ENCODE results near the gene ZBTB16.

Gene ZBTB16

GRCh38 chr11:114244726-114245394 lies 185.3 kb downstream of the ZBTB16 start:
- no peak for TF ChIP-seq ZNF404 (tag by site-specific recombination; IDR thresholded peaks at IDR 0.05)
- Histone ChIP-seq H3K4me3 (ENCODE audit: low read depth, low read length) (no peak overlapping the region), H3K4me1 (ENCODE audit: control insufficient read depth, insufficient read depth, low read length) (no peaks in the 10 kb centered on the region), H3K27ac (ENCODE audit: extremely low read depth, low read depth, low read length) (no peak overlapping the region), H3K9me3 (ENCODE audit: control insufficient read depth, insufficient read depth, low read depth, low read length) (no peaks in the 10 kb centered on the region), H3K36me3 (ENCODE audit: control insufficient read depth in 2 of 2, insufficient read depth in 1 of 2, low read length in 2 of 2) (no peaks in the 10 kb centered on the region)
- ChIA-PET CTCF (interaction anchor here (1.6 kb wide), 1 partner anchor 15 kb away, joined by 8 read pairs; no protein-coding TSS in a partner anchor), POLR2A (no interaction called here)

DNA sequence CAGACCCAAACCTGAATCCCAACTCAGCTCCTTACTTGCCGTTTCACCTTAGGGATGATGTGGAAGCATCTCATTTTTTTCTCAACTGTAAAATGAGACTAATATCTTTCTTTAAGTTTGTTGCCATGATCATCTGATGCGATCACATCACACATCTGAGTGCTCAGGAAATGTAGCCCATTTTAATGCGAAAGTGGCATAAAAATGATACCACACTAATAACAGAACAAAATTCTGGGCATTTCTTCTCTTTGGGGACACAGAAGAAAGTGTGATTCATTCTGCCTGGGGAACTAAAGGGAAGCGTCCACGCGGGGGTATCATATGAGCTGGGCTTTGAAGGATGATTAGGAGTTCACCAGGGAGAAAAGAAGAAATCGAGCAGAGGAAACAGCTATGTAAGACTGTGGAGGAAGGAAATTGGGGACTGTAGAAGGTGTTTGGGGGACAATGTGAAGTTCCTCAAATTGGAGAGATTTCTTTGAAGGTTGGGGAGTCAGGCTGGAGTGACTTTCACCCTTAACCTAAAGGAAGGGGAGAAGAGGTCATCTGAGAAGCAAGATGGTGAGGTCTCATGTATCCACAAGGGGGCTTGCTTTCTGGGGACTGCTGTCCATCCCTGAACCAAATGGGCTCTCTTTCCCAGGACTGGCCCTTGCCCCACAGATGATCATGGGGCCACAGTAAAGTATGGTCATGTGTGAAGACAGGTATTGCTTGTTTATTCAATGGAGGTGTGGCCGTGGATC lies 187.0 kb downstream of the ZBTB16 start:
- ChIA-PET POLR2A (interaction anchor here (0.6 kb wide), 1 partner anchor 176 kb away, joined by 3 read pairs; no protein-coding TSS in a partner anchor), CTCF (interaction anchor here (1.1 to 1.6 kb wide), 3 partner anchors 14 to 253 kb away, joined by 3 to 8 read pairs (median 7); no protein-coding TSS in a partner anchor)
- Histone ChIP-seq H3K4me3 (ENCODE audit: low read depth, low read length) (no peak overlapping the region), H3K9me3 (ENCODE audit: control insufficient read depth, insufficient read depth, low read depth, low read length) (no peaks in the 10 kb centered on the region), H3K4me1 (ENCODE audit: control insufficient read depth, insufficient read depth, low read length) (no peaks in the 10 kb centered on the region), H3K27ac (ENCODE audit: extremely low read depth, low read depth, low read length) (no peak overlapping the region), H3K36me3 (ENCODE audit: control insufficient read depth in 2 of 2, insufficient read depth in 1 of 2, low read length in 2 of 2) (peaks cover 0 to 4% of the 10 kb centered on the region in 2 experiments; a peak in 1 of 3 replicates)
- TF ChIP-seq ZFP3 (tag by site-specific recombination; IDR thresholded peaks at IDR 0.05; ENCODE audit: low read depth) (peak; percentile 80), ZEB2 (tag by site-specific recombination; IDR thresholded peaks at IDR 0.05) (no peak), ZNF701 (tag by site-specific recombination; IDR thresholded peaks at IDR 0.05) (no peak), ZNF654 (tag by site-specific recombination; IDR thresholded peaks at IDR 0.05; ENCODE audit: low read depth) (no peak)
- TF ChIP-seq, protein P1, sequence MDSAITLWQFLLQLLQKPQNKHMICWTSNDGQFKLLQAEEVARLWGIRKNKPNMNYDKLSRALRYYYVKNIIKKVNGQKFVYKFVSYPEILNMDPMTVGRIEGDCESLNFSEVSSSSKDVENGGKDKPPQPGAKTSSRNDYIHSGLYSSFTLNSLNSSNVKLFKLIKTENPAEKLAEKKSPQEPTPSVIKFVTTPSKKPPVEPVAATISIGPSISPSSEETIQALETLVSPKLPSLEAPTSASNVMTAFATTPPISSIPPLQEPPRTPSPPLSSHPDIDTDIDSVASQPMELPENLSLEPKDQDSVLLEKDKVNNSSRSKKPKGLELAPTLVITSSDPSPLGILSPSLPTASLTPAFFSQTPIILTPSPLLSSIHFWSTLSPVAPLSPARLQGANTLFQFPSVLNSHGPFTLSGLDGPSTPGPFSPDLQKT (IDR thresholded peaks at IDR 0.05; ENCODE audit: borderline replicate concordance, low read depth, low read length): no peak
- TF ChIP-seq, protein P2, sequence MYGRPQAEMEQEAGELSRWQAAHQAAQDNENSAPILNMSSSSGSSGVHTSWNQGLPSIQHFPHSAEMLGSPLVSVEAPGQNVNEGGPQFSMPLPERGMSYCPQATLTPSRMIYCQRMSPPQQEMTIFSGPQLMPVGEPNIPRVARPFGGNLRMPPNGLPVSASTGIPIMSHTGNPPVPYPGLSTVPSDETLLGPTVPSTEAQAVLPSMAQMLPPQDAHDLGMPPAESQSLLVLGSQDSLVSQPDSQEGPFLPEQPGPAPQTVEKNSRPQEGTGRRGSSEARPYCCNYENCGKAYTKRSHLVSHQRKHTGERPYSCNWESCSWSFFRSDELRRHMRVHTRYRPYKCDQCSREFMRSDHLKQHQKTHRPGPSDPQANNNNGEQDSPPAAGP (tag by site-specific recombination; IDR thresholded peaks at IDR 0.05): no peak
- TF ChIP-seq, protein P3, sequence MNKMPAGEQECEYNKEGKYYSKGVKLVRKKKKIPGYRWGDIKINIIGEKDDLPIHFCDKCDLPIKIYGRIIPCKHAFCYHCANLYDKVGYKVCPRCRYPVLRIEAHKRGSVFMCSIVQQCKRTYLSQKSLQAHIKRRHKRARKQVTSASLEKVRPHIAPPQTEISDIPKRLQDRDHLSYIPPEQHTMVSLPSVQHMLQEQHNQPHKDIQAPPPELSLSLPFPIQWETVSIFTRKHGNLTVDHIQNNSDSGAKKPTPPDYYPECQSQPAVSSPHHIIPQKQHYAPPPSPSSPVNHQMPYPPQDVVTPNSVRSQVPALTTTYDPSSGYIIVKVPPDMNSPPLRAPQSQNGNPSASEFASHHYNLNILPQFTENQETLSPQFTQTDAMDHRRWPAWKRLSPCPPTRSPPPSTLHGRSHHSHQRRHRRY (tag by site-specific recombination; IDR thresholded peaks at IDR 0.05): no peak

DNA sequence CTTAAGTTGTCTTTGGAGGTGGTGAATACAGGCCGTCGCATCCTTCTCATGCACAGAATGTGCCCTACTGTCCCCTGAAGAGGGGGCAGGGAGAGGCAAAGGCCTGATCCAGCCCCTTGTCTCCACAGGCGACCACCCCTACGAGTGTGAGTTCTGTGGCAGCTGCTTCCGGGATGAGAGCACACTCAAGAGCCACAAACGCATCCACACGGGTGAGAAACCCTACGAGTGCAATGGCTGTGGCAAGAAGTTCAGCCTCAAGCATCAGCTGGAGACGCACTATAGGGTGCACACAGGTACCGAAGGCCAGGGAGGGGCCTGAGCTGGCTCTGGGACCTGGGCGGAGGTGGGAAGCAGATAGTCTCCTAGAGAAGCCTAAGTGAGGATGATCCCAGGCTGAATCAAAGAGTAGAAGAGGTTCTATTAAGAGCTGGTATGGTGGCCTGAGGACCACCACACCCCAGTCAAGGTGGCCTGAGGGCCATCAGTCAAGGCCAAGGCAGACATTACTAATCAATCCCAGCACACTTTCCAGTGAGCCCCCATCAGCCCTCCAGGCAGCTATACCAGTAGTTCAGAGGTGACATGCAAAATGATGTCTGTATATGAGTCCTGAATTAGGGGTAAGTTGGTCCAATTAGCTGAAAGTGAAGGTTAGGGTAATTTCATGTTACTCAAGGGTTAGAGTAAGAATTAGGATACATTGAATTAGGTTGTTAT lies 187.7 kb downstream of the ZBTB16 start:
- H3K4me1 ChIP-seq (ENCODE audit: control insufficient read depth, insufficient read depth, low read length): no peaks in the 10 kb centered on the region
- ChIA-PET CTCF (interaction anchor here (1.1 to 5.1 kb wide), 2 partner anchors 14 to 254 kb away, joined by 7 to 35 read pairs; no protein-coding TSS in a partner anchor), POLR2A (interaction anchor here (0.6 kb wide), 1 partner anchor 176 kb away, joined by 3 read pairs; no protein-coding TSS in a partner anchor)
- peaks cover 0 to 4% of the 10 kb centered on the region in 2 experiments; a peak in 1 of 3 replicates for H3K36me3 ChIP-seq (ENCODE audit: control insufficient read depth in 2 of 2, insufficient read depth in 1 of 2, low read length in 2 of 2)
- H3K4me3 ChIP-seq (ENCODE audit: low read depth, low read length): no peak overlapping the region
- H3K27ac ChIP-seq (ENCODE audit: extremely low read depth, low read depth, low read length): no peak overlapping the region
- no peaks in the 10 kb centered on the region for H3K9me3 ChIP-seq (ENCODE audit: control insufficient read depth, insufficient read depth, low read depth, low read length)
- 0 out of 2 replicates have a peak, but pooled peaks have one; percentile 31 for TF ChIP-seq ZBTB17 (tag by site-specific recombination; IDR thresholded peaks at IDR 0.05)
- no peak for TF ChIP-seq ZNF555 (tag by site-specific recombination; conservative IDR thresholded peaks at IDR 0.05)

GRCh38 chr11:114250180-114250579 lies 190.7 kb downstream of the ZBTB16 start:
- no peak overlapping the region for H3K27ac ChIP-seq (ENCODE audit: extremely low read depth, low read depth, low read length)
- no peaks in the 10 kb centered on the region for H3K4me1 ChIP-seq (ENCODE audit: control insufficient read depth, insufficient read depth, low read length)
- POLR2A ChIA-PET: no interaction called here
- no peak overlapping the region for H3K4me3 ChIP-seq (ENCODE audit: low read depth, low read length)
- no peaks in the 10 kb centered on the region for H3K9me3 ChIP-seq (ENCODE audit: control insufficient read depth, insufficient read depth, low read depth, low read length)
- CTCF ChIA-PET: interaction anchor here (0.6 to 5.1 kb wide), 4 partner anchors 11 to 255 kb away, joined by 3 to 35 read pairs (median 4); no protein-coding TSS in a partner anchor
- H3K36me3 ChIP-seq (ENCODE audit: control insufficient read depth in 2 of 2, insufficient read depth in 1 of 2, low read length in 2 of 2): peaks cover 0 to 4% of the 10 kb centered on the region in 2 experiments; a peak in 1 of 3 replicates
- no peak for TF ChIP-seq ZBTB6 (tag by site-specific recombination; IDR thresholded peaks at IDR 0.05)
- no peak for TF ChIP-seq KLF1 (tag by site-specific recombination; IDR thresholded peaks at IDR 0.05)
- TF ChIP-seq ZNF530 (tag by site-specific recombination; IDR thresholded peaks at IDR 0.05; ENCODE audit: low read depth): no peak
- no peak for TF ChIP-seq REST (tag by site-specific recombination; IDR thresholded peaks at IDR 0.05)

Data from HEK293 (cell line).